Mucosa of descending colon (tissue), 3 donors: ENCODE results near the gene SPINK14. TPM values are rescaled to one million over a fixed set of nuclear protein-coding genes. Genes with fewer than 3 reads are reported as not detected.

Experiments
- ATAC-seq: fragments of 200-7000 bp; cut with Tn5 transposase; one replicate; pipeline ENCODE4 v1.9.1; 2020; ENCODE audit warnings: mild to moderate bottlenecking, moderate library complexity
- DNase-seq, 3 donors: peaks; one replicate each; pipeline ENCODE4 v3.0.0-alpha.2; 2020
- H3K36me3 ChIP-seq: fragments of 200-600 bp; one replicate; pipeline ENCODE4 v1.8.0; 2021; ENCODE audit warnings: low read depth, mild to moderate bottlenecking
- H3K4me1 ChIP-seq: fragments of 200-600 bp; one replicate; pipeline ENCODE4 v1.8.0; 2021; ENCODE audit warnings: low read depth, mild to moderate bottlenecking
- H3K4me3 ChIP-seq: fragments of 200-600 bp; one replicate; pipeline ENCODE4 v1.8.0; 2021; ENCODE audit warnings: mild to moderate bottlenecking
- H3K9me3 ChIP-seq: fragments of 200-600 bp; one replicate; pipeline ENCODE4 v1.8.0; 2021; ENCODE audit warnings: mild to moderate bottlenecking
- intact Hi-C, 2 donors: fragments of 100-400 bp; cut with DNase I in 1 of 2; cut with micrococcal nuclease in 1 of 2; formaldehyde crosslinking; loops; one replicate each; pipeline versions ENCODE4 v1.11.0 to v1.11.1; 2022; cut with DNase I, micrococcal nuclease
- total RNA-seq, 3 donors: library from RNA; stranded (reverse); fragmentation: NEBNext Ultra II Directional in 2 of 3; extraction: Animal tissue kit (Norgen Biotek cat#: 25700) in 2 of 3; gene quantifications; one replicate each; pipeline versions ENCODE4 v1.2.1 to v1.2.4, GENCODE V29; 2021 to 2023
- TF ChIP-seq, protein P1 (sequence below): fragments of 200-600 bp; IDR thresholded peaks from one replicate; pipeline ENCODE4 v1.8.0; 2022; ENCODE audit warnings: antibody characterized with exemption, mild to moderate bottlenecking
- donor health status: DM: no; HTN: no; CAD: no; lungs with moderate emphysema.
- donor health status: DM: no; HTN: no; CAD: no.
- donor health status: DM: no; HTN: yes; CAD: no.

The SPINK14 gene
- total RNA-seq, 3 donors from 2014 or later: not detected

DNA sequence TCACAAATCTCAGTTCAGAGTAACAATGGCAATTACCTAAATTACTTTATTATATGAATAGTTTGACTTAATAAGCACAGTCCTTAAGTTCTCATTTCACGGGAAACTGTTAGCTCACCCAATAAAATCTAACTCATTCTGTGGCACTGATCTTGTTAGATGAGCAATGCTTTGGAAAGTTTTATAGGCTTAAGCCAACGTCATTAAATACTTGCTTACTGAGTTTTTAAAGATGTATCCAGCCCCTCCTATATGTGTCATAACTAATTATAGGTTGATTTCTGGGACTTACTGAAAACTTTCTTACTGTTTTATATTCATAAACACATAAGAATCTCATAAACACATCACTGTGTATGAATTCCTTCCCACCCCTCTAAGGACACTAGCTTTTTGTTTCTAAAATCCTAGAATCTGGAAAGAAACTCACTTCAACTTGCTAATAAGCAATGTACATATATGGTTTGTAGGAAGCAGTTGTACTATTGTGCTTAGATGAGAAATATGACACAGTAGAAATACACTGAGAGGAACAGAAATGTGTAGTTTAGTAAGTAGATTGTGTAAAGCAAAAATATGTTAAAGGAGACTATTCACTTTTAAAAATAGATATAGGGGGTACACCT lies 55.9 kb downstream of the SPINK14 start:
- Histone ChIP-seq H3K4me3 (no peak overlapping the region), H3K36me3 (no peaks in the 10 kb centered on the region), H3K4me1 (no peaks in the 10 kb centered on the region), H3K9me3 (no peaks in the 10 kb centered on the region)
- ATAC-seq (no peak), DNase-seq (no peak)
- intact Hi-C loops: no loop called here
- TF ChIP-seq, protein P1, sequence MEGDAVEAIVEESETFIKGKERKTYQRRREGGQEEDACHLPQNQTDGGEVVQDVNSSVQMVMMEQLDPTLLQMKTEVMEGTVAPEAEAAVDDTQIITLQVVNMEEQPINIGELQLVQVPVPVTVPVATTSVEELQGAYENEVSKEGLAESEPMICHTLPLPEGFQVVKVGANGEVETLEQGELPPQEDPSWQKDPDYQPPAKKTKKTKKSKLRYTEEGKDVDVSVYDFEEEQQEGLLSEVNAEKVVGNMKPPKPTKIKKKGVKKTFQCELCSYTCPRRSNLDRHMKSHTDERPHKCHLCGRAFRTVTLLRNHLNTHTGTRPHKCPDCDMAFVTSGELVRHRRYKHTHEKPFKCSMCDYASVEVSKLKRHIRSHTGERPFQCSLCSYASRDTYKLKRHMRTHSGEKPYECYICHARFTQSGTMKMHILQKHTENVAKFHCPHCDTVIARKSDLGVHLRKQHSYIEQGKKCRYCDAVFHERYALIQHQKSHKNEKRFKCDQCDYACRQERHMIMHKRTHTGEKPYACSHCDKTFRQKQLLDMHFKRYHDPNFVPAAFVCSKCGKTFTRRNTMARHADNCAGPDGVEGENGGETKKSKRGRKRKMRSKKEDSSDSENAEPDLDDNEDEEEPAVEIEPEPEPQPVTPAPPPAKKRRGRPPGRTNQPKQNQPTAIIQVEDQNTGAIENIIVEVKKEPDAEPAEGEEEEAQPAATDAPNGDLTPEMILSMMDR: no peak

Other genes with a start within 250 kb of the SPINK14 start
- gene SPINK5, start 104.6 kb upstream of the SPINK14 start, total RNA-seq: 10 to 100 TPM in 1 of 3 donors, 1 to 10 TPM in 2; 2.8 to 11.0 (median 6.2) TPM
- 1 to 10 TPM in 1 of 3 donors, not detected in 2; 3.0 TPM for gene SPINK6, start 34.5 kb downstream of the SPINK14 start, total RNA-seq
- gene MARCOL, start 70.0 kb downstream of the SPINK14 start, total RNA-seq: under 1 TPM in 1 of 3 donors, not detected in 2; 0.82 TPM
- not detected for gene SPINK13, start 100.2 kb downstream of the SPINK14 start, total RNA-seq
- not detected for gene SPINK7, start 143.9 kb downstream of the SPINK14 start, total RNA-seq
- not detected for gene SPINK9, start 167.0 kb downstream of the SPINK14 start, total RNA-seq
- gene FBXO38, start 215.4 kb downstream of the SPINK14 start, total RNA-seq: 10 to 100 TPM; 46.5 to 48.0 (median 46.9) TPM